GM12873 (cell line): ENCODE results near the gene STAM.

Experiments used
- CTCF ChIP-seq: IDR thresholded peaks from 2 replicates; pipeline ENCODE4 v1.5.1; 2012; ENCODE audit warnings: low read depth, mild to moderate bottlenecking, moderate library complexity, low read length, control low read depth; ENCODE audit not compliant: insufficient read depth; ENCODE audit errors: missing control alignments

The STAM gene

GRCh38 chr10:17649052-17649451 lies 5.1 kb downstream of the STAM start:
- TF ChIP-seq CTCF = no peak

- TF ChIP-seq CTCF = no peak
These were observed 5.9 kb downstream of the STAM start for GRCh38 chr10:17649836-17650235.

GRCh38 chr10:17650416-17650815 lies 6.5 kb downstream of the STAM start:
- no peak for TF ChIP-seq CTCF

- no peak for TF ChIP-seq CTCF
These were observed 7.9 kb downstream of the STAM start for GRCh38 chr10:17651896-17652295.

- TF ChIP-seq CTCF = no peak
These were observed 8.6 kb downstream of the STAM start for GRCh38 chr10:17652585-17652984.

GRCh38 chr10:17655009-17655408 lies 11.1 kb downstream of the STAM start:
- no peak for TF ChIP-seq CTCF

- no peak for TF ChIP-seq CTCF
These were observed 11.7 kb downstream of the STAM start for GRCh38 chr10:17655567-17656146.

- TF ChIP-seq CTCF = no peak
These were observed 13.2 kb downstream of the STAM start for GRCh38 chr10:17657103-17657500.
